ENCODE results near the gene GALNT18.
"Not testable (repeated sequence)": the region's sequence is repeated elsewhere in the genome, so short reads cannot be mapped to it uniquely, and the experiment has no call there.

The GALNT18 gene

DNA sequence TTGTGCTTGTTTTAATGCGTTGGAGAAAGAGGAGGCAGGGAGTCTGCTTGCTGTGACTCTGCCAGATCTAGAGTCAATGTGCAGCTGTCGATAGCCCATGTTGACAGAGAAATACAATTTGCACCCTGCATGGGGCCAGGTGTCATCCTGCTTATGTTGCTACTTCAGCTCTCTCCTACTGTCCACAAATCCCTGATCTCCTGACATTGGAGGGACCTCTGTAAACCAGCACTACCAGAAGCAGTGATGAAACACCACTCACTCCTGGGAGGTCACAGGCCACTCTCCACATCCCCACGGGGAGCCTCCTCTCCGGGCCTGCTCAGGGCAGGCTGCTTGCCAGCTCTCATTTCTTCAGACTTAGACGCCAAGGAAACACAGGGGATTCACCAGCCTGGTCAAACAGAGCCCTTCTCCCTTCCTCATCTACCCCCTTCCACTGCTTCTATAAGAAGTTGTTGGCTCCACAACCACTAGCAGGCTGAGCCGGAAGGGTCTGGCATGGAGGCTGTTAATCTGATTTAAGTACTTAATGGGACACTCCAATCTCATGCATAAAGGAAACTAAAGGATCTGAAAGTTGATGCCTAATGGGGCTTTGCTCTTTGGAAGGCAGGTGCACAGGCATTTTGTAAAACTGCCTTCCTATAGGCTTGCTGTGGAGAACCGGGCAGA is 238.8 kb downstream of the GALNT18 start:
- DNase-seq (ENCODE audit: low spot score): no peak

- no peak for DNase-seq (ENCODE audit: low spot score)
These were observed 240.2 kb downstream of the GALNT18 start for GRCh38 chr11:11381471-11382105.

- DNase-seq (ENCODE audit: low spot score): no peak
These were observed 240.9 kb downstream of the GALNT18 start for GRCh38 chr11:11380883-11381282.

DNA sequence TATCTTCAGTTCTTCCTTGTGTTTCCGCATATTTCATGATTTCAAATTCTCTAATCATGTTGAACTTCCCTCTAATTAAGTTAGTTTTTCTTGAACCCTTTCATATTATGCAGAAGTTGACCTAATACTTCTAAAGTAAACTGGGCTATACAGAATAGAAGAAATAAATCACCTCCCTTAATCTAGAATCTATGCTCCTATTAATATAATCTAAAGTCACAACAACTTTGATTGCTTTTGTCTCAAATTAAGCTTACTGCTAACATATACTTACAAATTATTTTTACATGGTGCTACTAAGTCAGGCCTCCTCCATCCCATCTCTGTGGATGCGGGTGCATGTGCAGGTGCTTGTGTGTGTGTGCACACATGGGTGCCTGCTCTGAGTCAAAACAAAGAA is 241.5 kb downstream of the GALNT18 start:
- DNase-seq (ENCODE audit: low spot score): no peak

- DNase-seq (ENCODE audit: low spot score): no peak
These were observed 242.1 kb downstream of the GALNT18 start for GRCh38 chr11:11379661-11380060.

GRCh38 chr11:11378184-11378940 is 243.4 kb downstream of the GALNT18 start:
- DNase-seq (ENCODE audit: low spot score): no peak

GRCh38 chr11:11374358-11375148 is 247.3 kb downstream of the GALNT18 start:
- DNase-seq (ENCODE audit: low spot score): no peak

DNA sequence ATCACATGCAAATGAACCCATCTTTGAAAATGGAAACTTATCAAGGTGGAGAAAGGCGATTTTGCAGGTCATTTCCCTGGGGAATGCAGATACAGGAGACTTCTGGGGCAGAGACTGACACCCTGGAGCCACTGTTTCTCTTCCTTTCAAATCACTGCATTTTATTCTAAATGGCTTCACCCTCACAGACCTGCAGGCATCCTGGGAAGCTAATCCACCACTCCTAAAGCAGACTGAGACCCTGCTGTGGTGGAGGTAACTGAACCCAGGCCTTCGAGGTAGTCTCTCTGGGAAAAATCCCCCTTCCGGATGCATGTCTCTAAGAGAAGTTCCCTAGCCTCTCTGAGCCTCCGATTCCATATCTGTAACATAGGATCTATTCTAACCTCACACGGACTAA is 247.9 kb downstream of the GALNT18 start:
- DNase-seq (ENCODE audit: low spot score): no peak

- DNase-seq (ENCODE audit: low spot score): no peak
These were observed 249.3 kb downstream of the GALNT18 start for GRCh38 chr11:11372461-11372860.

- no peak for DNase-seq (ENCODE audit: low spot score)
These were observed 250.9 kb downstream of the GALNT18 start for GRCh38 chr11:11370962-11371303.

- DNase-seq (ENCODE audit: low spot score): no peak
These were observed 251.4 kb downstream of the GALNT18 start for GRCh38 chr11:11370255-11370961.

DNA sequence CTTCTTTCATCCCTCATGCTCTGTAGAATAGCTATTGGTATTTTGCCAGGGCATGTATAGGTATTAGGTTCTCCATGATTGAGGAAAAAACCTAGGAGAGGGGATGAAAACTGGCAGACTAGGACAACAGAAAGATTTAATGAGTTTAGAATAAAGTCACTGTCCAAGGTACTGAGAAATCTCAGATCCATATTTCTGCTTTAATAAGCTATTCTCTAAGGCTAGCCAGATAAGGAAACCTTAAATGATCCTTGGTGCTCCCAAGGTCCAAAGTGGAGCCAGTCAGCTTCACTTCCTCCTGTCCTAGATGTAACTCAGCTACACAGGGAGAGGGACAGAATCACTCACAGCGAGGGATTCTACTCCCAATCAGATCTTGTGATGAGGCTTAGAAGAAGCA is 255.0 kb downstream of the GALNT18 start:
- no peak for DNase-seq (ENCODE audit: low spot score)

DNA sequence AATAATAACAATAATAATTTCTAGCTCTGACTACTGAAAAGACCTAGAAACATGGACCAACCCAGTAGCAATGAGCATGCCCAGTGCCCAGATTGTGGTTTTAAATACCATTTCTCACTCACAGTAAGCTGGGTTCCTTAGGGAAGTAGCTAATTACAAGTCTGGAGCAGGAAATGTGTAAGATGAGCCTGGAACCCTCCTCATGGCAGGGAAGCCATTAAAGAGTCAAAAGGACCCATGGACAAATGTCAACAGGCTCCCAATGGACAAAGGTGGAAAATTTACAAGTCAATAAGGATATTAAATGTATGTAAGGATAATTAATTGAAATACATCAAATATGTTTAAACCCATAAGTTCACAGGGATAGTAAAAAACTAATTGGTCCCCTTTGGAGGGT is 258.1 kb downstream of the GALNT18 start:
- no peak for DNase-seq (ENCODE audit: low spot score)

DNA sequence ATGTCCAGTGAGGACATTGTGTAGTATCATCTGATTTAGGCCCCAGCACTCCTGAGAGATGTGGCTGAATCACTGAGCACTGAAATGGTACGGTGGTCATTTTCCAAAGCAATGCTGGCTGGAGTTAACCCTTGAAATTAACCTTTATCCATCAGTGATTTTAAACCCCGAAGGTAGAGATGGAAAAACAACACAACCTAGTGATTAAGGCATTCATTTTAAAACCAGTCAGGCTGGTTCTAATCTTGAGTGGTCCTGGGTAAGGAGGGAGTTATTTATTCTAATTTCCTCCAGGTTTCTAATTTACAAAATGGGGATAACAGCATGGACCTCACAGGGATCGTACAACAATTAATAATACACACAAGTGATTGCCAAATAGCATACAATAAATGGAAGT is 262.2 kb downstream of the GALNT18 start:
- DNase-seq (ENCODE audit: low spot score): no peak

DNA sequence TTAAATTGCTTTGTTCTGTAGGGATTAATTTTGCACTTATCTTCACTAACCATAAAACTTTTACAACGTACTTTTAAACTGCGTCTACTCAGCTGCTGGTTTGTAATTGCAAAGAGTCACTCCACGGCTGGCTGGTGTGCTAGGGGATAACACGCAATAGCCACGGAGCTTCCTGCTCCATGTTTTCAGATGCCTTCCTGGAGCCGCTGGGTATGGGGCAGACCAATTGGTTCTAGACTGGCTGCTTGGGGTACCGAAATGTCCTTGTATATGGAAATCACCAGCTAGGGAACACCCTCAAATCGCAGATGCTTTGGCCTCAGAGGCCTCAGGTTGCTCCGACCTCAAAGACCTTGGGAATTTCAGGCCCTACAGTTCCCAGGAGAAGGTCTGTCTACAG is 265.0 kb downstream of the GALNT18 start:
- no peak for DNase-seq (ENCODE audit: low spot score)

DNA sequence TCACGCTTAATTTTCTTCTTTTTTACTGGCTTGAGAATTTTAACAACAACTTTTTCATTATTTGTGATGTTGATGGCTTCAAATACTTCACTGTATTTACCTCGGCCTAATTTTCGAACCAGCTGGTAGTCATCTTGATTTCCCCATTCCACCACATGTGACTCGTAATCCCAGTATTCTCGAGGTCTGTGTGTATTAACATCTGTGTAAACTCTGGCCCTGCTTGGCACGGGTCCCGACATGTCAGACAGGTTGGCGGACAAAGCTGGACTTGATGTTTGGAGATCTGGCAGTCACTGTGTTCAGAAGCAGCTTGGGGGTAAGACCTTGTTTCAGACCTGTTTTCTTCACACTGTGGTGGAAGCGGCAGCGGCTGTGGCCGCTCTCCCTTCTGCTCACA is 268.9 kb downstream of the GALNT18 start, which contains the start of gene CSNK2A3:
CSNK2A3 (minus strand) TSS at position 373 of the 400 bp plus-strand sequence; CDS start at position 242, 131 bp downstream.
- DNase-seq (ENCODE audit: low spot score): not testable (repeated sequence)

- not testable (repeated sequence) for DNase-seq (ENCODE audit: low spot score)
These were observed 270.0 kb downstream of the GALNT18 start for GRCh38 chr11:11351851-11352250.

DNA sequence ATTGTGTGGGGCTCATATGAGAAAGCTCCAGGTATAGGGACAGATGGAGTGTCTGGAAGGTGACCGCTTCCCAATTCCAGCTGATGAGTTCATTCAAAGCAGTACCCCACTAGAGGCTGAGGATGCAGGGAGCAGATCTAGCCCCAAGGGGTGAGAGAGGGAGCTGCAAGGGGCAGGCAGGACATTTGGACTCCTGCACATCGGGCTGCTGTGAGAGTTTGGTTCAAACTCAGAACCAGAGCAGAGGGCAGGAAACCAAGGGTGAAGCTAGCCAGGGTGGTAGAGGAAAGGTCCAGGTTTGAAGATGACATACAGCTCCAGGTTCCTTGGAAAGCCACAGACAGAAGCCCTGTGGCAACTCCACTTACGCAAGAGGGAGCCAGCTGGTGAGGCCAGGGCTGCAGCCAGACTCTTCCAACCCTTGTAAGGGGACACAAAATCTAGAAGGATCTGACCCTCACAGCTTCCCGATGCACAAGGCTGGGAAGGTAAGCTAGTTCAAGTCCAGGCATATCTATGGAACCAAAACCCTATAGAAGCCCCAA is 270.7 kb downstream of the GALNT18 start:
- no peak for DNase-seq (ENCODE audit: low spot score)

GRCh38 chr11:11349870-11350337 is 271.9 kb downstream of the GALNT18 start:
- DNase-seq (ENCODE audit: low spot score): no peak

DNA sequence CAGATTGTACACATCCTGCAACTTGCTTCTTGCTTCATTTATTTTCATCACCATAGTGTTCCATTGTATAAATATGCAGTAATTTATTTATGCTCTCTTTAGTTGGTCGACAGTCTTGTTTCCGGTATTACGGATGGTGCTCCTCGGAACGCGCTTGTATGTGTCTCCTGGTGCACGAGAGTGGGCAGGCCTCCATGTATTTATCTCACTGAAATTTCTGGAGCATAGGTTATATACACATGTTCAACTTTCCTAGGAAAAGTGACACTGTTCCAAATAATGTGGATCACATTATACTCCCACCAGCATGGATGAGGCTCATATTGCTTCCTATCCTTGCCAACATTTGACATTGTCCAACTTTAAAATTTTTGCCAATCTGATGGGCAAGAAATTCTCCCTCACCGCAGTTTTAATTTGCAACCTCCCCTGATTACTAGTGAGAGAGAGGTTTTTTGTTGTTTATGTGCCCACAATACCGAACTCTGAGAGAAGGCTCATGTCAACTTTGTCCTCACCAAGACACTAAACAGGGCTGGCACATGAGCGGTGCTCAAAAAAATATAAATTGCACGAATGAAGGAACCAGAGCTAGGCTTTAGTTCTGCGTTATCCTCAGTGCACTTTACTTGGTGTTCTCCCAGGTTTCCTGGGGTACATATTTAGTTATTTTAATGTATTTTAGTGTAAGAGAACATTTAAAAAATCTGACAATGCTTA is 272.5 kb downstream of the GALNT18 start:
- no peak for DNase-seq (ENCODE audit: low spot score)

GRCh38 chr11:11348303-11348702 is 273.5 kb downstream of the GALNT18 start:
- no peak for DNase-seq (ENCODE audit: low spot score)

Data from iPS-NIHi11 (cell line).